Adipocyte (in vitro differentiated cells): ENCODE results near the gene TNFAIP2.

Experiments used
- DNase-seq: peaks from one replicate; pipeline ENCODE4 v3.0.0-alpha.2; 2015; ENCODE audit warnings: low read depth
- H3K27me3 ChIP-seq: replicated peaks from 2 replicates; pipeline ENCODE4 v1.7.0; 2013; ENCODE audit warnings: mild to moderate bottlenecking, low read length, moderate library complexity; ENCODE audit not compliant: control insufficient read depth, insufficient read depth
- H3K36me3 ChIP-seq: 2 replicates; pipeline ENCODE4 v1.7.0; 2013; ENCODE audit warnings: low read length, mild to moderate bottlenecking, moderate library complexity; ENCODE audit not compliant: control insufficient read depth, insufficient read depth, severe bottlenecking
- H3K4me1 ChIP-seq: 2 replicates; pipeline ENCODE4 v1.7.0; 2013; ENCODE audit warnings: mild to moderate bottlenecking, low read length, moderate library complexity; ENCODE audit not compliant: control insufficient read depth, insufficient read depth
- H3K4me3 ChIP-seq: 2 replicates; pipeline ENCODE4 v1.7.0; 2013; ENCODE audit warnings: mild to moderate bottlenecking, low read length, moderate library complexity
- H3K9ac ChIP-seq: 2 replicates; pipeline ENCODE4 v1.7.0; 2013; ENCODE audit warnings: mild to moderate bottlenecking, low read length, moderate library complexity
- H3K9me3 ChIP-seq: 2 replicates; pipeline ENCODE4 v1.7.0; 2013; ENCODE audit warnings: mild to moderate bottlenecking, low read length, moderate library complexity; ENCODE audit not compliant: control insufficient read depth

The TNFAIP2 gene, protein sequence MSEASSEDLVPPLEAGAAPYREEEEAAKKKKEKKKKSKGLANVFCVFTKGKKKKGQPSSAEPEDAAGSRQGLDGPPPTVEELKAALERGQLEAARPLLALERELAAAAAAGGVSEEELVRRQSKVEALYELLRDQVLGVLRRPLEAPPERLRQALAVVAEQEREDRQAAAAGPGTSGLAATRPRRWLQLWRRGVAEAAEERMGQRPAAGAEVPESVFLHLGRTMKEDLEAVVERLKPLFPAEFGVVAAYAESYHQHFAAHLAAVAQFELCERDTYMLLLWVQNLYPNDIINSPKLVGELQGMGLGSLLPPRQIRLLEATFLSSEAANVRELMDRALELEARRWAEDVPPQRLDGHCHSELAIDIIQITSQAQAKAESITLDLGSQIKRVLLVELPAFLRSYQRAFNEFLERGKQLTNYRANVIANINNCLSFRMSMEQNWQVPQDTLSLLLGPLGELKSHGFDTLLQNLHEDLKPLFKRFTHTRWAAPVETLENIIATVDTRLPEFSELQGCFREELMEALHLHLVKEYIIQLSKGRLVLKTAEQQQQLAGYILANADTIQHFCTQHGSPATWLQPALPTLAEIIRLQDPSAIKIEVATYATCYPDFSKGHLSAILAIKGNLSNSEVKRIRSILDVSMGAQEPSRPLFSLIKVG

GRCh38 chr14:103122947-103123633, at the start of gene TNFAIP2:
Gene TNFAIP2, plus strand, starts transcription at chr14:103123461. Its CDS starts 2,997 bp downstream, at chr14:103126458.
- no peaks in the 10 kb centered on the region for H3K27me3 ChIP-seq
- H3K4me3 ChIP-seq = peak within 1 kb of the TSS; percentile 81
- peaks cover 4% of the 10 kb centered on the region for H3K36me3 ChIP-seq
- peak within 1 kb of the TSS; percentile 87 for H3K9ac ChIP-seq
- peaks cover 72% of the 10 kb centered on the region for H3K4me1 ChIP-seq
- DNase-seq = no peak
- H3K9me3 ChIP-seq = no peaks in the 10 kb centered on the region

- peaks cover 4% of the 10 kb centered on the region for H3K27me3 ChIP-seq
- no peaks in the 10 kb centered on the region for H3K36me3 ChIP-seq
- no peak overlapping the region for H3K4me3 ChIP-seq
- H3K9me3 ChIP-seq = no peaks in the 10 kb centered on the region
- no peak for DNase-seq
- H3K9ac ChIP-seq = peak overlapping the region; percentile 84
- H3K4me1 ChIP-seq = peaks cover 38% of the 10 kb centered on the region
These were observed 49.2 kb upstream of the TNFAIP2 start for GRCh38 chr14:103073876-103074728.

GRCh38 chr14:103074729-103075367, 48.4 kb upstream of the TNFAIP2 start:
- Histone ChIP-seq H3K4me3 (peak overlapping the region; percentile 74), H3K27me3 (peaks cover 4% of the 10 kb centered on the region), H3K36me3 (no peaks in the 10 kb centered on the region), H3K9ac (peak overlapping the region; percentile 84), H3K9me3 (no peaks in the 10 kb centered on the region), H3K4me1 (peaks cover 38% of the 10 kb centered on the region)
- no peak for DNase-seq

GRCh38 chr14:103078420-103078749, 44.9 kb upstream of the TNFAIP2 start:
- no peaks in the 10 kb centered on the region for H3K9me3 ChIP-seq
- H3K36me3 ChIP-seq = no peaks in the 10 kb centered on the region
- DNase-seq = peak; percentile 91
- H3K27me3 ChIP-seq = peaks cover 6% of the 10 kb centered on the region
- H3K4me3 ChIP-seq = no peak overlapping the region
- H3K9ac ChIP-seq = no peak overlapping the region
- H3K4me1 ChIP-seq = peaks cover 19% of the 10 kb centered on the region

GRCh38 chr14:103078860-103079587, 44.2 kb upstream of the TNFAIP2 start:
- Histone ChIP-seq H3K27me3 (peaks cover 6% of the 10 kb centered on the region), H3K4me3 (no peak overlapping the region), H3K36me3 (no peaks in the 10 kb centered on the region), H3K9ac (no peak overlapping the region), H3K9me3 (no peaks in the 10 kb centered on the region), H3K4me1 (peaks cover 13% of the 10 kb centered on the region)
- DNase-seq = no peak

- DNase-seq = no peak
- Histone ChIP-seq H3K27me3 (peaks cover 17% of the 10 kb centered on the region), H3K36me3 (no peaks in the 10 kb centered on the region), H3K4me1 (peaks cover 7% of the 10 kb centered on the region), H3K9me3 (no peaks in the 10 kb centered on the region), H3K4me3 (no peak overlapping the region), H3K9ac (no peak overlapping the region)
These were observed 41.3 kb upstream of the TNFAIP2 start for GRCh38 chr14:103081951-103082350.

GRCh38 chr14:103084021-103084919, 39.0 kb upstream of the TNFAIP2 start, which contains the start of gene LBHD2:
Gene LBHD2, plus strand, starts transcription at chr14:103084210. Its CDS starts 1,803 bp downstream, at chr14:103086013.
- peaks cover 7% of the 10 kb centered on the region for H3K4me1 ChIP-seq
- H3K4me3 ChIP-seq = peak within 1 kb of the TSS; percentile 41
- no peaks in the 10 kb centered on the region for H3K9me3 ChIP-seq
- no peaks in the 10 kb centered on the region for H3K36me3 ChIP-seq
- H3K27me3 ChIP-seq = peaks cover 14% of the 10 kb centered on the region
- no peak within 1 kb of the TSS for H3K9ac ChIP-seq
- no peak for DNase-seq

DNA sequence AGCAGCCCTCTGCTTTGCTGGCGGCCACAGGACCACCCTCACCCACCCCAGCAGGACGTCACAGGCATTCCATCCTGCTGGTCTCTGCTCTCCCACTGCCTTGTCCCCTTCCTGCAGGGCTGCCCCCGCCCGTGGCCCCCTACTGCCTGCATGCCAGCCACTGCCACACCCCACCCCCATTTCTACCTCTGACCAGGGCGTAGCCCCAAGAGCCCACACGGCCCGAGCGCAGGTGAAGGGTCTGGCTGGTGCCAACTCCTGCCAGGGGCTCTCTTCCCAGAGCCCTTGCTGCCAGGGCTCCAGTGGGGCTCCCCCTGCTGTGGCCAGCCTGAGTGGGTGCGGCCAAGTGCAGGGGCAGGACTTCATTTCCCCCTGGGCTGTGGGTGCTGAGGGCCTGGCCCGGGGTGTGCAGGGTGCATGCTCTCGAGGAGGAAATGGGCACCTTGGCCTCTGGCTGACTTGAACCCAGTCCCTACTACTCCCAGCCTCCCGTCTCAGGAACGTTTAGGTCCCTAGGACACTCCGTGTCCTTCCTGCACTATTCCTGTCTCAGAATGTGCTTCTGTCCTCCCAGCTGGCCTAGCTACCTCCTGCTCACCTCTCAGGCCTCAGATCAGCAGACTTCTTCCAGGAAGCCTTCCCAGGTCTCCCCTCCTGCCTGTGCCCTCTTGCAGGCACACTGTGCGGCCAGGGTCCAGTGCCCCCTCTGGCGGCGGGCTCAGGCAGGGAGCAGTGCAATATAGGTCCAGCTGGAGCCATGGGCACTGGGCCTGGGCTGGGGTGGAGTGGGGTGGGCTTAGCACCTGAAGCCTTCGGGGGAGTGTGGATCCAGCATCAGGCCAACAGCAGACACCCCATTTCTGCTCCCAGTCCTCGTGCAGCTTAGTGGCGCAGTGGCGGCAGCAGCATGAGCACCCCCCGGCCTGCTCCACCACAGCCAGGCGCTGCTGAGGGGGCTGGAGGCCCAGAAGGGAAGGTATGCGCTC, 37.9 kb upstream of the TNFAIP2 start:
- Histone ChIP-seq H3K4me3 (no peak overlapping the region), H3K9ac (no peak overlapping the region), H3K4me1 (peaks cover 7% of the 10 kb centered on the region), H3K27me3 (peaks cover 11% of the 10 kb centered on the region), H3K36me3 (no peaks in the 10 kb centered on the region), H3K9me3 (no peaks in the 10 kb centered on the region)
- no peak for DNase-seq
